22Rv1 (cell line): ENCODE results near the gene SLC12A8.

Experiments
- CTCF ChIP-seq: fragments of 450-650 bp; IDR thresholded peaks from 2 replicates; pipeline ENCODE4 v1.5.1; 2017; ENCODE audit warnings: mild to moderate bottlenecking
- ZFX ChIP-seq: fragments of 450-650 bp; IDR thresholded peaks from 2 replicates; pipeline ENCODE4 v1.6.1; 2017; ENCODE audit warnings: antibody characterized with exemption, borderline replicate concordance

- no peak for TF ChIP-seq CTCF
- TF ChIP-seq ZFX = no peak
Observed at GRCh38 chr3:125175295-125176078, 37.1 kb downstream of the SLC12A8 start.
